CD4-positive, alpha-beta T cell (primary cell): Measurements from ENCODE around the gene DDX54. TPM values are rescaled to one million over a fixed set of nuclear protein-coding genes. Genes with fewer than 3 reads are reported as not detected.
"Not testable (repeated sequence)": the region's sequence is repeated elsewhere in the genome, so short reads cannot be mapped to it uniquely, and the experiment has no call there.

Experiments
- ATAC-seq: fragments of 200-7000 bp; cut with Tn5 transposase; one replicate; pipeline ENCODE4 v1.10.0; 2022; ENCODE audit warnings: mild to moderate bottlenecking; ENCODE audit not compliant: poor library complexity
- CTCF ChIA-PET: fragments of 350-600 bp; sonication (Branson Sonifier 250); formaldehyde crosslinking; loops from one replicate; lab custom pipeline; 2021; ENCODE audit warnings: antibody characterized with exemption, inconsistent platforms; lab: Charles Lee
- POLR2A ChIA-PET: fragments of 350-600 bp; sonication (Branson Sonifier 250); formaldehyde crosslinking; loops from one replicate; lab custom pipeline; 2021; ENCODE audit warnings: antibody characterized with exemption, inconsistent platforms; lab: Charles Lee
- DNase-seq, 14 experiments: peaks; one replicate each; pipeline ENCODE4 v3.0.0-alpha.2; 2013 to 2020; ENCODE audit warnings: mixed read lengths in 2 of 14
- H3K27ac ChIP-seq, 2 donors: one replicate each; pipeline versions ENCODE4 v1.5.1 to v1.7.0; 2013; ENCODE audit warnings: low read length in 2 of 2, low read depth in 1 of 2, mild to moderate bottlenecking in 1 of 2
- H3K27me3 ChIP-seq, 2 experiments: 1 replicate in 1 of 2; 2 replicates in 1 of 2; pipeline versions ENCODE4 v1.6.1 to v1.7.0; 2013; ENCODE audit warnings: low read length in 2 of 2, control low read depth in 1 of 2, mild to moderate bottlenecking in 1 of 2, moderate library complexity in 1 of 2; ENCODE audit not compliant: insufficient read depth in 2 of 2, control insufficient read depth in 1 of 2
- H3K36me3 ChIP-seq: one replicate; pipeline ENCODE4 v1.6.1; 2013; ENCODE audit warnings: low read length, control low read depth; ENCODE audit not compliant: insufficient read depth
- H3K4me1 ChIP-seq: one replicate; pipeline ENCODE4 v1.6.1; 2013; ENCODE audit warnings: low read length, control low read depth; ENCODE audit not compliant: insufficient read depth
- H3K4me3 ChIP-seq: one replicate; pipeline ENCODE4 v1.5.1; 2013; ENCODE audit warnings: mild to moderate bottlenecking, low read length, moderate library complexity
- H3K9me3 ChIP-seq, 2 experiments: 1 replicate in 1 of 2; 2 replicates in 1 of 2; pipeline versions ENCODE4 v1.6.1 to v1.7.0; 2013; ENCODE audit warnings: low read length in 2 of 2, mild to moderate bottlenecking in 2 of 2, control low read depth in 1 of 2, moderate library complexity in 1 of 2; ENCODE audit not compliant: control insufficient read depth in 1 of 2, insufficient read depth in 1 of 2
- H3K27ac Mint-ChIP-seq: one replicate; pipeline ENCODE4 v1.8.0; 2020; ENCODE audit warnings: mixed read lengths
- H3K27me3 Mint-ChIP-seq: one replicate; pipeline ENCODE4 v1.8.0; 2021; ENCODE audit warnings: mixed read lengths
- H3K36me3 Mint-ChIP-seq: one replicate; pipeline ENCODE4 v1.8.0; 2021; ENCODE audit warnings: low read depth, mixed read lengths
- H3K4me1 Mint-ChIP-seq: one replicate; pipeline ENCODE4 v1.8.0; 2021; ENCODE audit warnings: low read depth, mixed read lengths
- H3K4me3 Mint-ChIP-seq: one replicate; pipeline ENCODE4 v1.8.0; 2020; ENCODE audit warnings: mild to moderate bottlenecking, mixed read lengths
- H3K9me3 Mint-ChIP-seq: one replicate; pipeline ENCODE4 v1.8.0; 2020; ENCODE audit warnings: mixed read lengths
- intact Hi-C, 2 experiments: fragments of 100-400 bp; cut with DNase I in 1 of 2; cut with micrococcal nuclease in 1 of 2; formaldehyde crosslinking; loops; one replicate each; pipeline versions ENCODE4 v1.15.1 to v1.9.0; 2023 to 2025; cut with DNase I, micrococcal nuclease
- total RNA-seq, 174 experiments: library from RNA in 2 of 174; stranded (reverse) in 2 of 174; gene quantifications; one replicate each; pipeline ENCODE4 v1.2.3 and lab custom pipeline; 2021 to 2026
- TF ChIP-seq, protein P1 (sequence below): fragments of 200-600 bp; IDR thresholded peaks from one replicate; pipeline ENCODE4 v1.8.0; 2022; ENCODE audit warnings: antibody characterized with exemption, mild to moderate bottlenecking

The DDX54 gene
- total RNA-seq, 2 experiments from 2014 or later: 56.8 to 61.1 TPM

DNA sequence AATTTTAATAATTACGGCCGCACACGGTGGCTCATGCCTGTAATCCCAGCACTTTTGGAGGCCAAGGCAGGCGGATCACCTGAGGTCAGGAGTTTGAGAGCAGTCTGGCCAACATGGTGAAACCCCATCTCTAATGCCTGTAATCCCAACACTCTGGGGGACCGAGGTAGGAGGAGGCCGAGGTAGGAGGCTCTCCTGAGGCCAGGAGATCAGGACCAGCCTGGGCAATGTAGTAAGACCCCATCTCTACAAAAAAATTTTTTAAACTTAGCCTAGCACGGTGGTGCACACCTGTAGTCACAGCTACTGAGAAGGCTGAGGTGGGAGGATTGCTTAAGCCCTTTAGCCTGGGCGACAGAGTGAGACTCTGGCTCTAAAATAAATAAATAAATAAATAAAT lies 41.3 kb downstream of the DDX54 start:
- no peaks in the 10 kb centered on the region for H3K27me3 ChIP-seq
- no peak overlapping the region for H3K4me3 Mint-ChIP-seq
- H3K27ac ChIP-seq: no peak overlapping the region
- H3K27ac Mint-ChIP-seq: no peak overlapping the region
- no peaks in the 10 kb centered on the region for H3K36me3 ChIP-seq
- H3K9me3 ChIP-seq: peaks cover 0 to 5% of the 10 kb centered on the region in 2 experiments
- POLR2A ChIA-PET: no interaction called here
- no peaks in the 10 kb centered on the region for H3K36me3 Mint-ChIP-seq
- no peak overlapping the region for H3K4me3 ChIP-seq
- intact Hi-C loops: no loop called here
- H3K4me1 ChIP-seq: peaks cover 4% of the 10 kb centered on the region
- ATAC-seq: no peak
- peaks cover 4% of the 10 kb centered on the region for H3K9me3 Mint-ChIP-seq
- TF ChIP-seq, protein P1, sequence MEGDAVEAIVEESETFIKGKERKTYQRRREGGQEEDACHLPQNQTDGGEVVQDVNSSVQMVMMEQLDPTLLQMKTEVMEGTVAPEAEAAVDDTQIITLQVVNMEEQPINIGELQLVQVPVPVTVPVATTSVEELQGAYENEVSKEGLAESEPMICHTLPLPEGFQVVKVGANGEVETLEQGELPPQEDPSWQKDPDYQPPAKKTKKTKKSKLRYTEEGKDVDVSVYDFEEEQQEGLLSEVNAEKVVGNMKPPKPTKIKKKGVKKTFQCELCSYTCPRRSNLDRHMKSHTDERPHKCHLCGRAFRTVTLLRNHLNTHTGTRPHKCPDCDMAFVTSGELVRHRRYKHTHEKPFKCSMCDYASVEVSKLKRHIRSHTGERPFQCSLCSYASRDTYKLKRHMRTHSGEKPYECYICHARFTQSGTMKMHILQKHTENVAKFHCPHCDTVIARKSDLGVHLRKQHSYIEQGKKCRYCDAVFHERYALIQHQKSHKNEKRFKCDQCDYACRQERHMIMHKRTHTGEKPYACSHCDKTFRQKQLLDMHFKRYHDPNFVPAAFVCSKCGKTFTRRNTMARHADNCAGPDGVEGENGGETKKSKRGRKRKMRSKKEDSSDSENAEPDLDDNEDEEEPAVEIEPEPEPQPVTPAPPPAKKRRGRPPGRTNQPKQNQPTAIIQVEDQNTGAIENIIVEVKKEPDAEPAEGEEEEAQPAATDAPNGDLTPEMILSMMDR: no peak
- H3K27me3 Mint-ChIP-seq: no peaks in the 10 kb centered on the region
- CTCF ChIA-PET: no interaction called here
- H3K4me1 Mint-ChIP-seq: no peaks in the 10 kb centered on the region
- DNase-seq: no peak

DNA sequence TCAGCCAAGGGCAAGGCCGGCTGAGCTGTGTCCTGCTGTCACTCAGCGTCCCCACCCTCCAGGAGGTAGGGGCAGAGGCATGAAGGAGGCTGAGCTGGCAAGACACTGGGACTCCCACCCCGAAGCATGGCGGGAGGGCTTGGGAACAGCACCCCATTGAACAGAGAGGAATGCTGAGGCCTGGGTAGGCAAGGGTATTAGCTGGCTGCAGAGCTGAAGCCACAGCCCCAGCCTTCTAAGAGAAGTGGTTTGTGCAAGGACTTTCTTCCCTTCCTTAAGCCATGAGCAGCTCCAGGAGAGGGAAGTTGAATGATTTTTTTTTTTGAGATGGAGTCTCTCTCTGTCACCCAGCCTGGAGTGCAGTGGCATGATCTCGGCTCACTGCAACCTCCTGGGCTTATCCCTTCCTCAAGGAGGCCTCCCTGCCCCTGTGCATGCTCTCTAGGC lies 42.4 kb downstream of the DDX54 start:
- POLR2A ChIA-PET: no interaction called here
- peaks cover 0 to 4% of the 10 kb centered on the region in 2 experiments for H3K9me3 ChIP-seq
- TF ChIP-seq, protein P1: no peak
- no peak for DNase-seq
- ATAC-seq: no peak
- no peaks in the 10 kb centered on the region for H3K27me3 ChIP-seq
- CTCF ChIA-PET: no interaction called here
- H3K36me3 Mint-ChIP-seq: no peaks in the 10 kb centered on the region
- no peak overlapping the region for H3K4me3 ChIP-seq
- peaks cover 4% of the 10 kb centered on the region for H3K9me3 Mint-ChIP-seq
- no peaks in the 10 kb centered on the region for H3K4me1 Mint-ChIP-seq
- H3K27me3 Mint-ChIP-seq: no peaks in the 10 kb centered on the region
- no peaks in the 10 kb centered on the region for H3K36me3 ChIP-seq
- intact Hi-C loops: no loop called here
- H3K4me3 Mint-ChIP-seq: no peak overlapping the region
- H3K27ac ChIP-seq: no peak overlapping the region
- H3K4me1 ChIP-seq: peaks cover 4% of the 10 kb centered on the region
- no peak overlapping the region for H3K27ac Mint-ChIP-seq

DNA sequence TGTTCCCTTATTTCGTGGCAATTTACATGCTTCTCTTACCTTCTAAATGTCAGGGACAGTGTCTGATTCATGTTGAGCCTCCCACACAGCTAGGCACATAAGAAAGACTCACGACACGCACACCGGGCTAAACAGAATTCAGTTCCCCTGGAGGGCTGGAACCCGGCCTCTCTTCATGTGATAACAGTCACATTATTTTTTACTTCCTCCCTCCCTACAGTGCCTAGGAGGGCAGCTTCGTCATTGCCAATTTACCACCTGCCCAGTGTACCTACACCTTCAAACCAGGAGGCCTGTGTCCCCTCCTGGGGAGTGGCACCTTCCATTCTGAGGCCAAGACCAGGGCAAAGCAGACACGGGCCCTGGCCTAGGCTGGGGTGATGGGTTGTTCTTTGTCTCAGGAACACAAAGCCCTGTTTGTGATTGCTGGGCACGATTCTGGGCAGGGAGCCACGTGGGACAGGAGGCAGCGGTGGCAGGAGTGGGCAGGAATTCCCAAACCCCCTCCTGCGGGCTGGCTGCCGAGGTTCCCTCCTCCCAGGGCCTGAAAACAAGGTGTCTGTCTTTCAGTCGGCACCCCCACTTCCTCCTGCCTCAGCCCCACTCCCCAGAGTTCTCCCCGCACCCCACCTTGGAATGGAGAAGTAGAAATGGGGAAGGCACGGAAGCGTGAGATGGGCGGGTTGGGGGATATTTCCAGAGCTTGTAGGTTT lies 42.9 kb downstream of the DDX54 start:
- Histone ChIP-seq H3K4me3 (no peak overlapping the region), H3K9me3 (no peaks in the 10 kb centered on the region), H3K36me3 (no peaks in the 10 kb centered on the region), H3K27me3 (no peaks in the 10 kb centered on the region), H3K27ac (peak overlapping the region in 1 of 2 donors; percentile 40), H3K4me1 (peaks cover 4% of the 10 kb centered on the region)
- H3K4me1 Mint-ChIP-seq: no peaks in the 10 kb centered on the region
- H3K27me3 Mint-ChIP-seq: no peaks in the 10 kb centered on the region
- intact Hi-C loops: no loop called here
- ChIA-PET POLR2A (no interaction called here), CTCF (no interaction called here)
- no peak overlapping the region for H3K27ac Mint-ChIP-seq
- no peak for ATAC-seq
- TF ChIP-seq, protein P1: no peak
- peak in 2 of 14 experiments; percentile 60 to 71 for DNase-seq
- H3K36me3 Mint-ChIP-seq: no peaks in the 10 kb centered on the region
- H3K9me3 Mint-ChIP-seq: peaks cover 4% of the 10 kb centered on the region
- no peak overlapping the region for H3K4me3 Mint-ChIP-seq

DNA sequence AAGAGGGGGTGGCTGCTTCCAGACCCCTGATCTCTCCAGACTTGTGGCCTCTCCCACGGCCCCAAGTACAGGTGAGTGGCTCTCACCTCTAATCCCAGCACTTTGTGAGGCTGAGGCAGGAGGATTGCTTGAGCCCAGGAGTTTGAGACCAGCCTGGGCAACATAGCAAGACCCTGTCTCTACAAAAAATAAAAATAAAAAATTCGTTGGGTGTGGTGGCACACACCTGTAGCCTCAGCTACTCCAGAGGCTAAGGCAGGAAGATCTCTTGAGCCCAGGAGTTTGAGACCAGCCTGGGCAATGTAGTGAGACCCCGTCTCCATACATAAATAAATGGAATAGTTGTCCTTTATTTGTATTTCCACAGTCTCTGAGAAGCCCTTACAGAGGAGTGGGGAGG lies 43.6 kb downstream of the DDX54 start:
- POLR2A ChIA-PET, DNase-seq, H3K36me3 Mint-ChIP-seq, H3K27ac Mint-ChIP-seq, H3K9me3 ChIP-seq, CTCF ChIA-PET, H3K36me3 ChIP-seq, H3K27me3 Mint-ChIP-seq, H3K4me3 Mint-ChIP-seq, intact Hi-C loops, H3K4me3 ChIP-seq, H3K27me3 ChIP-seq, H3K9me3 Mint-ChIP-seq, H3K4me1 Mint-ChIP-seq, ATAC-seq, H3K27ac ChIP-seq, H3K4me1 ChIP-seq: not testable (repeated sequence)
